ENCODE results near the gene PDE3B.

PDE3B gene

DNA sequence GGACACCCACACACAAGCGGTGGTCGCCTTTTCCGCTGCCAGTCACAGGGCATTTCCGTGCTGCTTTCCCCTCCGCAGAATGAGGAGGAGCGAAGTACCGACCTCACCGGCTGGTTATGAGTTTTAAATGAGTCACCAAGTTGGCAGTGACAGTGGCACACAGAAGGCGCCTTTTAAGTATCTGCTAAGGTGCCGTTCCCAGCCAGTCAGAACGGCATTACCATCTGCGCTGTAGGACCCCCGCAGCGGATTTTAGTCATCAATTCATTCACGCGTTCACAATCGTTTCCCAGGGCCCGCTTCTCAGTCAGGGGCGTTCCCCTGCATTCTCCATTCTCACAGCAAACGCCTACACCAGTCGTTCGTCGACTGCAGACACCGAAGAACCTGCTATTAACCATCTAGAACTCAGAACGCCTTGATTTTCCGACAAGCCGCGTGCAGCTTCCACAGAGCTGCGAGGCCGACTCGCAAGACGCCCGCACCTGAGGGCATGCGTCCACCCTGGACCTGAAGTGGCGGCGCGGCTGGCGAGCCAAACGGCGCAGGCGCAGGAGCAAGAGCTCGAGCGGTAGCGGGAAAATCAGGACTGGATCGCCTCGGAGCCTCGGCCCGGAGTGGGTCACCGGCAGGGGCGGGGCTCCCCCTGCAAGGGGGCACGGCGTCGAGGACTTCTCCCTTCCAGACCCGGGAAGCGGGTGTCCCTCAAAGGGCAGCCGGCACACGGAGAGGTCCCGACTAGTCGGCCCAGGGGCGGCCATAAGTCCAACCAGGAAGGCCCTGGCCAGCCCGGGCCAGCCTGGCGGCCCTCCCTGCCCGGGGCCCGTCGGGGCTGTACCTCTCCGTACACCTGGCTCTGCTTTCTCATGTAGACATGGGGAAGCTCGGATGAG lies 247.8 kb downstream of the PDE3B start:
- peak overlapping the region; percentile 80 for H3K27ac ChIP-seq (ENCODE audit: low read depth, low read length)

DNA sequence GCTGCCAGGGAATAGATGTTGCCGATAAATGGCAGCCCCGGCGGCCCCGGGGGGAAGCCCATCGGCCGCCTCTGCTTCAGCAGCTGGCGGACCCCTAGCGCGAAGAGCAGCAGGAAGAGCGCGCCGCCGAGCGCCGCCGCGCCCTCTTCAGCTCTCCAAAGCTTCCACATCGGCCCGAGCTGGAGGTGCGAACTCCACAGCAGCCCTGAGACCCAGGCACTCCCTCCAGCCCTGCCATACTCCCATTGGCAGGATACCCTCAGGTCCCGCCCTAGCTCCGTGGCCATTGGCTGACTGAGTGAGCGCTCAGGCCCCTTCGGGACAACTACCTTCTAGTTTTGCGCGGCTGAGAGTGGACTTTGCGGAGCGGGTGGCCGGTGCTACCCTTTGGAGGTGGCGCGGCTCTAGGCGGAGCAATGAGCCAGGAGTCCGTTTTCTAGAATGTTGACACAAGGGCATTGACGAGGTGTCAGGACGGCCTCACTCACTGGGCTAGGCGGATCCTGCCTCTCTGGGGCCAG lies 248.5 kb downstream of the PDE3B start, which contains the start of gene CYP2R1:
CYP2R1 (minus strand) TSS at position 196 of the 521 bp plus-strand sequence; CDS start at position 170, 26 bp downstream.
- no peaks in the 10 kb centered on the region for H3K36me3 ChIP-seq (ENCODE audit: control insufficient read depth in 1 of 2, insufficient read depth in 2 of 2, low read length in 2 of 2)
- peak within 1 kb of the TSS; percentile 77 to 88 for H3K4me3 ChIP-seq (ENCODE audit: low read depth in 1 of 2, low read length in 2 of 2)
- H3K27me3 ChIP-seq (ENCODE audit: control insufficient read depth in 1 of 2, insufficient read depth in 2 of 2, low read length in 2 of 2) = no peaks in the 10 kb centered on the region
- peak within 1 kb of the TSS; percentile 80 for H3K27ac ChIP-seq (ENCODE audit: low read depth, low read length)
- peaks cover under 1 to 11% of the 10 kb centered on the region in 2 donors for H3K4me1 ChIP-seq (ENCODE audit: control insufficient read depth in 1 of 2, insufficient read depth in 2 of 2, low read length in 2 of 2)
- H3K9ac ChIP-seq (ENCODE audit: low read depth in 1 of 2, low read length in 2 of 2) = peak within 1 kb of the TSS; percentile 59 to 80
- no peaks in the 10 kb centered on the region for H3K9me3 ChIP-seq (ENCODE audit: control insufficient read depth in 1 of 2, low read length in 2 of 2)

More for the DNA sequence above, 247.8 kb downstream of the PDE3B start:
- no peaks in the 10 kb centered on the region for H3K36me3 ChIP-seq (ENCODE audit: control insufficient read depth in 1 of 2, insufficient read depth in 2 of 2, low read length in 2 of 2)
- no peaks in the 10 kb centered on the region for H3K9me3 ChIP-seq (ENCODE audit: control insufficient read depth in 1 of 2, low read length in 2 of 2)
- H3K9ac ChIP-seq (ENCODE audit: low read depth in 1 of 2, low read length in 2 of 2) = peak overlapping the region; percentile 59 to 80
- H3K4me3 ChIP-seq (ENCODE audit: low read depth in 1 of 2, low read length in 2 of 2) = peak overlapping the region; percentile 77 to 88
- H3K27me3 ChIP-seq (ENCODE audit: control insufficient read depth in 1 of 2, insufficient read depth in 2 of 2, low read length in 2 of 2) = no peaks in the 10 kb centered on the region
- H3K4me1 ChIP-seq (ENCODE audit: control insufficient read depth in 1 of 2, insufficient read depth in 2 of 2, low read length in 2 of 2) = peaks cover 8 to 18% of the 10 kb centered on the region in 2 donors

DNA sequence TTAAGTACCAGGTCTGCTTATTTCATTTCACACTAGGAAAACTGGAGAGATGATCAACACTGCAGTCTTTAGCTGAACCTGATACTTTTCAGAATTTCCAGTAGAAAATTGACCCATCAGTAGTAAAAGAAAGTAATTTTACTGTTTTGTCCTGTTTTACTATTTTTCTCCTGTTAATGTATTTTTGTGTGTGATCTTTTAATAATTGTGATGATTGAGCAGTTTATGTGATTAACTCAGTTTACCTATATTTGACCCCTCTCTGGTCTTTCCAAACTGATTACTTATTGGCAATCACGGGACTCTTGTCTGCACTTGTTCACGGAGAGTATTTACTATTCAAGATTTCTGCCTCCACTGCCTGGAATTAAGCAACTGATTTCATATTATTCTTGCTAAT lies 249.0 kb downstream of the PDE3B start:
- peak overlapping the region; percentile 59 to 80 for H3K9ac ChIP-seq (ENCODE audit: low read depth in 1 of 2, low read length in 2 of 2)
- no peak overlapping the region for H3K27ac ChIP-seq (ENCODE audit: low read depth, low read length)
- peak overlapping the region; percentile 77 to 88 for H3K4me3 ChIP-seq (ENCODE audit: low read depth in 1 of 2, low read length in 2 of 2)
- H3K4me1 ChIP-seq (ENCODE audit: control insufficient read depth in 1 of 2, insufficient read depth in 2 of 2, low read length in 2 of 2) = peaks cover 0 to 9% of the 10 kb centered on the region in 2 donors
- no peaks in the 10 kb centered on the region for H3K36me3 ChIP-seq (ENCODE audit: control insufficient read depth in 1 of 2, insufficient read depth in 2 of 2, low read length in 2 of 2)
- no peaks in the 10 kb centered on the region for H3K9me3 ChIP-seq (ENCODE audit: control insufficient read depth in 1 of 2, low read length in 2 of 2)
- no peaks in the 10 kb centered on the region for H3K27me3 ChIP-seq (ENCODE audit: control insufficient read depth in 1 of 2, insufficient read depth in 2 of 2, low read length in 2 of 2)

DNA sequence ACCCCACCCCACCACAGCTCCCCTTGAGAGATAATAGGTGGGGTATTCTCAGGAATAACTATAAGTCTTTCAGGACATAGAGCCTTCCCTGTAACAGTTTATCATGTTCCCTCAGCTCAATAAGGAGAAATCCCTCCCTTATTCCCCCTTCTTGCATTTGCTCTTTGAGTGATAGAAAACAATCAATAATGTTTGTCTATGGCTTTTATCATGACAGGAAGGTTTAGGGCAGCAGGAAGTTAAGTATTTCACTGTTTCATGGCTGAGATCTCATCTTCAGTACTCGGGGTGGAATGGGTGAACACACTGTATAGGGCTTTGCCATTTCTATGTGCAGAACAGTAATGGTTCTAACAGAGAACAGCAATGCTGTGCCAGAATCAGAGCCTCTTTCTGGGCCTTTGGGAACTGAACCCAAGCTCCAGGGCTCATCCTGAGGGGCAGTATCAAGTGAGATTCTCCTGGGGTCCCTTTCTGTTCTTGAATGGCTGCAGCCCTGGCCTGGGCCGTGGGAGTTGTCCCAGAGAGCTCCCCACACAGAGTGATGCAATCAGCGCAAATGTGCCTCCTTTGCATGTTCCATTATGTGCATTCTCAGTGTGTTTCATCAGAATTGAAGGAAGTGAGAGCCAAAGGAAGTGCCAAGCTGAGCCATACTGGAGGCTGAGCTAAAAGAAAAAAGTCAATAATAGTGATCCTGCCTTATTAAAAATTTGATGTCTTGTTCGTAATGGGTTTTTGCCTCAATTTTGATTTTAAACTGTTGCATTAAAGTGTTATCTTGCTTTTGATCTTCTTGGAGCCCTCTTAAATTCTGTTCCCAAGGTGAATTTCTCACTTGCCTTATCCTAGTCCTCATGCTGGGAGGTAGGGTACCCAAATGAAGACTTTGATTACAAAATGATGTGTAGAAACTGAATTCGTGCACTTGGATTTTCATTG lies 251.3 kb downstream of the PDE3B start:
- Histone ChIP-seq H3K4me1 (ENCODE audit: control insufficient read depth in 1 of 2, insufficient read depth in 2 of 2, low read length in 2 of 2) (peaks cover 0 to 9% of the 10 kb centered on the region in 2 donors), H3K9ac (ENCODE audit: low read depth in 1 of 2, low read length in 2 of 2) (no peak overlapping the region), H3K9me3 (ENCODE audit: control insufficient read depth in 1 of 2, low read length in 2 of 2) (no peaks in the 10 kb centered on the region), H3K36me3 (ENCODE audit: control insufficient read depth in 1 of 2, insufficient read depth in 2 of 2, low read length in 2 of 2) (no peaks in the 10 kb centered on the region), H3K4me3 (ENCODE audit: low read depth in 1 of 2, low read length in 2 of 2) (no peak overlapping the region), H3K27me3 (ENCODE audit: control insufficient read depth in 1 of 2, insufficient read depth in 2 of 2, low read length in 2 of 2) (no peaks in the 10 kb centered on the region), H3K27ac (ENCODE audit: low read depth, low read length) (no peak overlapping the region)

DNA sequence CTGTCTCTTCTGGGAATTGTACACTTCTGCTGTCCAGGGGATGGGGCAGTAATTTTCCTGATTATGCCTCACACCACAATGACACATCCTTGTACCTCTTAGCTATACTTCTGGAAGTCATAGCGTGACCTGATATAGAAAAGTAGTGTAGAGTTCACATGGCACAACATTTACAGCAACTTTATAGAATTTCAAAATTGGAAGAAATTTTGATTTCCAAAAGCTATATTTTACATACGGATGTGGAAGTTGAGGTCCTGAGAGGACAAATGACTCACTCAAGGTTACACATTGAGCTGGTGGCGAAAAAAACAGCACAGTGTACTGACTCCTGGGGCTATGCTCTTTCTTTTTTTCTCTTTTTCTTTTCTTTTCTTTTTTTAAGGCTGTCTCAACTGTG lies 254.8 kb downstream of the PDE3B start:
- Histone ChIP-seq H3K4me3 (ENCODE audit: low read depth in 1 of 2, low read length in 2 of 2) (no peak overlapping the region), H3K27ac (ENCODE audit: low read depth, low read length) (no peak overlapping the region), H3K9me3 (ENCODE audit: control insufficient read depth in 1 of 2, low read length in 2 of 2) (no peaks in the 10 kb centered on the region), H3K36me3 (ENCODE audit: control insufficient read depth in 1 of 2, insufficient read depth in 2 of 2, low read length in 2 of 2) (no peaks in the 10 kb centered on the region), H3K9ac (ENCODE audit: low read depth in 1 of 2, low read length in 2 of 2) (no peak overlapping the region), H3K27me3 (ENCODE audit: control insufficient read depth in 1 of 2, insufficient read depth in 2 of 2, low read length in 2 of 2) (no peaks in the 10 kb centered on the region), H3K4me1 (ENCODE audit: control insufficient read depth in 1 of 2, insufficient read depth in 2 of 2, low read length in 2 of 2) (no peaks in the 10 kb centered on the region)

DNA sequence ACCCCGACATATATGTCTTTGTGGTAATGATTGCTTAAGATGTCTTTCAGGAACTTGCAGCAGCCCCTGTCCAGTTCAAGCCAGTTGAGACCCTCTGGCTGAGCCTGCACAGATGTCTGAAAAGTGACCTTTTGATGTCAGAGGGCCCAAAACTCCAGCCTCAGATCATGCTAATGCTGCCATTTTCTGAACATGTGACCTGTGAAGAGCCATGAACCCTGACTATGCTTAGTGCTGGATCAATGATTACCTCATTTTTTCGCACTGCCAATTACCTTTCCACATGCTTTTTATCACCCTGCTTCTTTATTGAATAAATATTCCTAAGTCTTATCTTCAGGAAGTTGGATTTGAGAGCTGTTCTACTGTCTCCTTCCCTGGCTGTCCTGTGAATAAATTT lies 255.3 kb downstream of the PDE3B start:
- no peak overlapping the region for H3K4me3 ChIP-seq (ENCODE audit: low read depth in 1 of 2, low read length in 2 of 2)
- no peaks in the 10 kb centered on the region for H3K27me3 ChIP-seq (ENCODE audit: control insufficient read depth in 1 of 2, insufficient read depth in 2 of 2, low read length in 2 of 2)
- H3K9me3 ChIP-seq (ENCODE audit: control insufficient read depth in 1 of 2, low read length in 2 of 2) = no peaks in the 10 kb centered on the region
- no peak overlapping the region for H3K9ac ChIP-seq (ENCODE audit: low read depth in 1 of 2, low read length in 2 of 2)
- H3K27ac ChIP-seq (ENCODE audit: low read depth, low read length) = no peak overlapping the region
- no peaks in the 10 kb centered on the region for H3K36me3 ChIP-seq (ENCODE audit: control insufficient read depth in 1 of 2, insufficient read depth in 2 of 2, low read length in 2 of 2)
- H3K4me1 ChIP-seq (ENCODE audit: control insufficient read depth in 1 of 2, insufficient read depth in 2 of 2, low read length in 2 of 2) = no peaks in the 10 kb centered on the region

DNA sequence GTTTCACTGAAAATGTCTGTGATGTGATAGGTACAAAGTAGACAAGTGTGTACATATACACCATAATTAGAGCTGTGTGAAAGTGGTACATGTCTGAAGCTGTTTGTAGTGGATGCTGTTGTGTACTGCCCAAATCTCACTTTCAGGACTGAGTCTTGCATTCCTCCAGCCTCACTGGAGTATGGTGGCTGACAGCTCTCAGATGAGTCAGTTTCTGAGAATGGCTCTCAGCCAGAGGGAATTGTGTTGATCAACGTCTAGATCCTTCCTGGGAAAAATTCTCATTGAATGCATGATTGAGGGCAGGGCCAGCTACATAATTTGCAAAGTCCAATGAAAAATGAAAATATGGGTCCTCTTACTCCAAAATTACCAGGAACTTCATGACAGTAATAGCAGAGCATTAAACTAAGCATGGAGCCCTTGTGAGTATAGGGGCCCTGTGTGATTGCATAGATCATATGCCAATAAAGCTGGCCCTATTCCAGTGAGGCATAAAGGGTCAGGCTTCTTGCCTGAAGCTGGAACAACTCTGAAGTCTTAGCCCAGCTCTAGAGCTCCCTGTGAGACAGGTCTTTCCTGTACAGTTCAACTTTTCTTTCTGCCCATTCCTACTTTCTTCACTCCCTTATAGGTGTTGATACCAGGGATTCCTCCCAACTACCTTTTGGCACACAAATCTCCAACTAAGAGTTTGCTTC lies 259.2 kb downstream of the PDE3B start:
- no peaks in the 10 kb centered on the region for H3K36me3 ChIP-seq (ENCODE audit: control insufficient read depth in 1 of 2, insufficient read depth in 2 of 2, low read length in 2 of 2)

DNA sequence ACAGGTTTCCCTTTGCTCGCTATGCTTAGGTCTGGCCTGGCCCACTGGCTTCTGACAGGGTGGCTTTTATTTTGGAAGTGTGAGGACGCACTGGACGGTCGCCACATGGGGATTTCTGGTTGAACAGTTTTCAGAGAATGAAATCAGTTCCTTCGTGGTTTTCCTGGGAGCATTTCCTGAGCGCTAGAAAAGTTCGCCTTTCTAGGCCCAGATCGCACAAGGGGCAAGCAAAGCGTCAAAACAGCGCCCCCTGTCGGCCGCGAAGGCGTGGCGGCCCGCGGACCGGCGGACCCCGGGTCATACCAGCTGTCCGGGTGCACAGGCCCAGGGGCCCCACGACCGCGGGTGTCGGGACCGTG lies 261.1 kb downstream of the PDE3B start:
- Histone ChIP-seq H3K9ac (ENCODE audit: low read depth in 1 of 2, low read length in 2 of 2) (peak overlapping the region in 1 of 2 donors; percentile 66), H3K27ac (ENCODE audit: low read depth, low read length) (no peak overlapping the region), H3K4me3 (ENCODE audit: low read depth in 1 of 2, low read length in 2 of 2) (peak overlapping the region; percentile 76 to 81), H3K4me1 (ENCODE audit: control insufficient read depth in 1 of 2, insufficient read depth in 2 of 2, low read length in 2 of 2) (peaks cover 4 to 13% of the 10 kb centered on the region in 2 donors), H3K36me3 (ENCODE audit: control insufficient read depth in 1 of 2, insufficient read depth in 2 of 2, low read length in 2 of 2) (no peaks in the 10 kb centered on the region), H3K27me3 (ENCODE audit: control insufficient read depth in 1 of 2, insufficient read depth in 2 of 2, low read length in 2 of 2) (no peaks in the 10 kb centered on the region), H3K9me3 (ENCODE audit: control insufficient read depth in 1 of 2, low read length in 2 of 2) (no peaks in the 10 kb centered on the region)

More for the DNA sequence above, 259.2 kb downstream of the PDE3B start:
- H3K9ac ChIP-seq (ENCODE audit: low read depth in 1 of 2, low read length in 2 of 2) = no peak overlapping the region
- no peak overlapping the region for H3K4me3 ChIP-seq (ENCODE audit: low read depth in 1 of 2, low read length in 2 of 2)
- no peaks in the 10 kb centered on the region for H3K9me3 ChIP-seq (ENCODE audit: control insufficient read depth in 1 of 2, low read length in 2 of 2)
- H3K27ac ChIP-seq (ENCODE audit: low read depth, low read length) = no peak overlapping the region
- peaks cover 4 to 6% of the 10 kb centered on the region in 2 donors for H3K4me1 ChIP-seq (ENCODE audit: control insufficient read depth in 1 of 2, insufficient read depth in 2 of 2, low read length in 2 of 2)
- no peaks in the 10 kb centered on the region for H3K27me3 ChIP-seq (ENCODE audit: control insufficient read depth in 1 of 2, insufficient read depth in 2 of 2, low read length in 2 of 2)

DNA sequence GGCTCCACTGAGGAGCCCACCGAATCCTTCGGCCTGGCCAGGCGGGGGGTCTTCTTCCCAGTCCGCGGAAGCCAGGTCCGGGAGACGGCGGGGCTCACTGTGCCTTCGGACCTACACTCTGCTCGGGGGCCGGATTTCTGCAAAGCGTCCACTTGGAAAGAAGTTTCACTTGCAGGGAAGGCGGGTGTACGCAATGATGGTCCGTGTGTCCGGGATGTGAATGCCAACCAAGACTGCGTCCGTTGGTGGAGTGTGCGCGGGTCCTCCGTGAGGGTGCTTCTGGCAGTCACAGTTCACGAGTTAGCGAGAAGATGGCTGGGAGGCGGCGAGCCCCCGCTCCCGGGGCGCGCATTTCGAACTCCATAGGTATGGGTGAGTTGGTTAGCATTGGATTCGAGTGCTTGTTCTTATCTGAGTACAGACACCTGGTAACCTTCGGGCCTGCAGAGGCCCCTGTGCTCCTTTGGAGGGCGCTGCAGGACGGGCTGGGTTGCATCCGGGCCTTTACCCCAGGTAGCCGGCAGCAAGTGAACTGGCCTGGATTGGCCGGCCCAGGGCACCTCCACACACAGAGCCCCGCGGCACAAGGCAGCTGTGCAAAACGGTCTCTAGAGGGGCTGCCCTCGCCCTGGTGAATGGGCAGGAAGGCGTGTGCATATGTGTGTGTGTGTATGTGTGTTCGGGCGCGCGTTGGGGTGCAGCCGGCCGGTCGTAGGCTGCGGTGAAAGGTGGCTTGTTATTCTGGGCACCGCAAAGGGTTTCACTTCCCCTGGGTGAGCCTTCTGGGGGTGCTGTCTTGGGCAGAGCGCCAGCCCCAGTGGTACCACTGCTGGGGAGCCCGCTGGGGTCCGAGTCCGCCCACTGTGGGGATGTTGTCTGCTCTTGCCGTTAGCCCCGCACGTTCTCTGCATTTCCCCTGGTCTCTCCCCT lies 261.8 kb downstream of the PDE3B start:
- Histone ChIP-seq H3K9me3 (ENCODE audit: control insufficient read depth in 1 of 2, low read length in 2 of 2) (no peaks in the 10 kb centered on the region), H3K4me1 (ENCODE audit: control insufficient read depth in 1 of 2, insufficient read depth in 2 of 2, low read length in 2 of 2) (peaks cover 4 to 13% of the 10 kb centered on the region in 2 donors), H3K27ac (ENCODE audit: low read depth, low read length) (no peak overlapping the region), H3K9ac (ENCODE audit: low read depth in 1 of 2, low read length in 2 of 2) (peak overlapping the region; percentile 58 to 66), H3K4me3 (ENCODE audit: low read depth in 1 of 2, low read length in 2 of 2) (peak overlapping the region; percentile 76 to 81), H3K36me3 (ENCODE audit: control insufficient read depth in 1 of 2, insufficient read depth in 2 of 2, low read length in 2 of 2) (no peaks in the 10 kb centered on the region), H3K27me3 (ENCODE audit: control insufficient read depth in 1 of 2, insufficient read depth in 2 of 2, low read length in 2 of 2) (no peaks in the 10 kb centered on the region)

All from duodenal mucosa (tissue), 2 donors.